NCI-H1092 treated with DMSO at 0.1 percent for 48 hours (cell line): ENCODE results near the gene ANKRD30B.
"Not testable (repeated sequence)": the region's sequence is repeated elsewhere in the genome, so short reads cannot be mapped to it uniquely, and the experiment has no call there.

Experiments used
- DNase-seq: peaks from one replicate; lab custom pipeline; 2025; lab: John Stamatoyannopoulos, UW

The ANKRD30B gene, protein sequence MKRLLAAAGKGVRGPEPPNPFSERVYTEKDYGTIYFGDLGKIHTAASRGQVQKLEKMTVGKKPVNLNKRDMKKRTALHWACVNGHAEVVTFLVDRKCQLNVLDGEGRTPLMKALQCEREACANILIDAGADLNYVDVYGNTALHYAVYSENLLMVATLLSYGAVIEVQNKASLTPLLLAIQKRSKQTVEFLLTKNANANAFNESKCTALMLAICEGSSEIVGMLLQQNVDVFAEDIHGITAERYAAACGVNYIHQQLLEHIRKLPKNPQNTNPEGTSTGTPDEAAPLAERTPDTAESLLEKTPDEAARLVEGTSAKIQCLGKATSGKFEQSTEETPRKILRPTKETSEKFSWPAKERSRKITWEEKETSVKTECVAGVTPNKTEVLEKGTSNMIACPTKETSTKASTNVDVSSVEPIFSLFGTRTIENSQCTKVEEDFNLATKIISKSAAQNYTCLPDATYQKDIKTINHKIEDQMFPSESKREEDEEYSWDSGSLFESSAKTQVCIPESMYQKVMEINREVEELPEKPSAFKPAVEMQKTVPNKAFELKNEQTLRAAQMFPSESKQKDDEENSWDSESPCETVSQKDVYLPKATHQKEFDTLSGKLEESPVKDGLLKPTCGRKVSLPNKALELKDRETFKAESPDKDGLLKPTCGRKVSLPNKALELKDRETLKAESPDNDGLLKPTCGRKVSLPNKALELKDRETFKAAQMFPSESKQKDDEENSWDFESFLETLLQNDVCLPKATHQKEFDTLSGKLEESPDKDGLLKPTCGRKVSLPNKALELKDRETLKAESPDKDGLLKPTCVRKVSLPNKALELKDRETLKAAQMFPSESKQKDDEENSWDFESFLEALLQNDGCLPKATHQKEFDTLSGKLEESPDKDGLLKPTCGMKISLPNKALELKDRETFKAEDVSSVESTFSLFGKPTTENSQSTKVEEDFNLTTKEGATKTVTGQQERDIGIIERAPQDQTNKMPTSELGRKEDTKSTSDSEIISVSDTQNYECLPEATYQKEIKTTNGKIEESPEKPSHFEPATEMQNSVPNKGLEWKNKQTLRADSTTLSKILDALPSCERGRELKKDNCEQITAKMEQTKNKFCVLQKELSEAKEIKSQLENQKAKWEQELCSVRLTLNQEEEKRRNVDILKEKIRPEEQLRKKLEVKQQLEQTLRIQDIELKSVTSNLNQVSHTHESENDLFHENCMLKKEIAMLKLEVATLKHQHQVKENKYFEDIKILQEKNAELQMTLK (N-terminal part only)

DNA sequence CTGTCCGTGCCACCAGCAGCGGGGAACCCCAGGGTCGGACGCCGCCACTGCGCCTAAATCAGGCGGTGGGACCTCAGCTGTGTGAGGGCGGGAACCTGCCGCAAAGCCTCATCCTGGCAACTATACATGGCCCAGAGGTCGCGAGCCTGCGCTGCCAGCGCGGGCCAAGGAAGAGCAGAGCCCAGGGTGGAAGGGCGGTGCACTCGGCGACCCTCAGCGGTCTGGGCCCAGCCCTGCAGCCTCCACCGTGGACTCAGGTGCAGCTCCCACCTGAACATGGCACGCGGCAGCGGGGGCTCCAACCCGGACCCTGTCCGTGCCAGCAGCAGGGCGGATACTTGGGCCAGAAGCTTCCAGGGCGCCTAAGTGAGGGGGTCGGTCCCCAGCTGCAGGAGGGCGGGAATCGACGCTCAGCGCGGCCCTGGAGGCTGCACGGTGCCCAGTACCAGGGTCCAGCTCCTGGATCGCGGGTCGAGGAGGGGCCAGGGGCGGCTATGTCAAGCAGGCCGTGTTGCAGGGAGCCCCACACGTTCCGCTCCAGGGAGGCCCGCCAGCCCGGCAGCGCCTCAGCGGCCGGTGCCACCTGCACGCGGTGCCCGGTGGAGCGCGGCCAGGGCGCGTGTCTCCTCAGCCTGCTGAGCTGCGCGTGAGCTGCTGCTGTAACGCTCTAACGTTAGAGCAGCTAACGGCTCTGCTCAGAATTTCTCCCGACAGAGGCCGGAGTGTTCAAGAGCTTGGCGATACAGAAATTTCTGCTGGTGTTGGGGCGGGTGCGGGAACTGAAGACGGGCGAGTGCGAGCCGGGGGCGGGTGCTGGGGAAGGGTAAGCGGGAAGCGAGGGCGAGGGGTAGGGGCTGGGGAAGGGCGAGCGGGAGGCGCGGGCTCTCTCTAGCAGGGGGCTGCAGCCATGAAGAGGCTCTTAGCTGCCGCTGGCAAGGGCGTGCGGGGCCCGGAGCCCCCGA lies at the start of gene ANKRD30B:
Gene ANKRD30B, plus strand, starts transcription at position 660 of the 962 bp plus-strand sequence. Its CDS starts 248 bp downstream, at position 908.
- no peak for DNase-seq

DNA sequence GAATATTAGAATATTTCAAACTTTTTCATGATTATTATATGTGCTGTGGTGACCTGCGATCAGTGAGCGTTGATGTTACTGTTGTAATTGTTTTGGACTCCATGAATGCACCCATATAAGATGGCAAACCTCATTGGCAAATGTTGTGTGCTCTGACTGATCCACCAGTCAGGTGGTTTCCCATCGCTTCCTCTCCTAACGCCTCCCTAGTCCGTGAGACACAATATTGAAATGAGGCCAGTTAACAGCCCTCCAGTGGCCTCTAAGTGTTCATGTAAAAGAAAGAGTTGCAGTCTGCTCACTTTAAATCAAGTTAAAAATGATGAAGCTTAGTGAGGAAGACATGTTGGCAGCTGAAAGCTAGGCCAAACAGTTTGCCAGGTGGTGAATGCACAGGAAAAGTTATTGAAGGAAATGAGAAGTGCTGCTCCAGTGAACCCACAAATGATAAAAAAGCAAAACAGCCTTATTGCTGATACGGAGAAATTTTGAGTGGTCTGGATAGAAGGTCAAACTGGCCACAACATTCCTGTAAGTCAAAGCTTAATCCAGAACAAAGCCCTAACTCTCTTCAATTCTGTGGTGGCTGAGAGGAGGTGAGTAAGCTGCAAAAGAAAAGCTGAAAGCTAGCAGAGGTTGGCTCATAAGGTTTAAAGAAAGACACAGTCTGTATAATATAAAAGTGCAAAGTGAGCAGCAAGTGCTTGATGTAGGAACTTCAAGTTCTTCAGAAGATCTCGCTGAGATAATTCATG lies 46.5 kb upstream of the ANKRD30B start:
- DNase-seq = not testable (repeated sequence)

DNA sequence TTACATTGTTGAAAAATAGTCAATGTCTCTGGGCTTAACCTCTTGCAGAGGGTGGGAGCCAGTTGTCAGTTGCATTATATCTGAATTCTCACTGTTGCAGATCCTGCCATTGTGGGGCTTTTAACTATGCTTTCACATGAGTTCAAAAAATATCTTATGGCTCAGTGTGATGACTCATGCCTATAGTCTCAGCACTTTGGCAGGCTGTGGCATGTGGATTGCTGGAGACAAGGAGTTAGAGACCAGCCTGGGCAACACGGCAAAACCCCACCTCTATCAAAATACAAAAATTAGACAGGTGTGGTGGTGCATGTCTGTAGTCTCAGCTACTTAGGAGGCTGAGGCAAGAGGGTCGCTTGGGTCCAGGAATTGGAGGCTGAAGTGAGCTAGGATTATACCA lies 38.2 kb upstream of the ANKRD30B start:
- DNase-seq = not testable (repeated sequence)

DNA sequence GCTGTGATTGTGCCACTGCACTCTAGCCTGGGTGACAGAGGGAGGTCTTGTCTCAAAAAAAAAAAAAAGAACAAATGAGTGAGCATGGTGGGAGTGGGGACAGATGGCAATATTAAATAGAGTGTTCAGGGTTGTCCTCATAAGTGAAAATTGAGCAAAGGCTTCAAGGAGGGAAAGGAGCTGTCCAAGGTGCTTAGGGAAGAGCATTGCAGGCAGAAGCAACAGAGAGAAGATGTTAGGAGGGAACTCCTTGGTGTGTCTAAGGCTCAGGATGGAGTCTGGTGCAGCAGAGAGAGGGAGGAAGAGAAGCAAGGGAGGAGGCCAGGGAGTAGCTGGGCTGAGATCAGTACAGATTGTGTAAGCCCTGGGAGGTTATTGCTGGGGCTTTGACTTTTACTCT lies 26.4 kb upstream of the ANKRD30B start:
- DNase-seq = not testable (repeated sequence)

DNA sequence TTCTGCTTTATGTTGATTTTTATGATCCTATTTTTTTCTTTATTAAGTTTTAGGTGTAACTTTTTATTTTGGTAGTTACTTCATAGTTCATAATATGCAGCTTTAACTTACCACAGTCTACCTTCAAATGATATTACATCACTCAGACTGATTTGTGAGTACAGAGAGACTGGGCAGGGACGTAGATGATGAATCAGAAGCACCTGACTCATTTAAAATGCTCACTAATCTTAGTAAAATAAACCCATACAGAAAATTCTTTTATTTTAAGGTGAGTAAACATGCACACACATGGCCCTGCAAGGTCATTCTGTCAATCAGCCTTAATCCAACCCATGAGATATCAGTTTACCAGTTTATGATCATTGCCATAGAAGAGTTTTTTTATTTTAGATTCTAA lies 8.9 kb upstream of the ANKRD30B start:
- DNase-seq = not testable (repeated sequence)

DNA sequence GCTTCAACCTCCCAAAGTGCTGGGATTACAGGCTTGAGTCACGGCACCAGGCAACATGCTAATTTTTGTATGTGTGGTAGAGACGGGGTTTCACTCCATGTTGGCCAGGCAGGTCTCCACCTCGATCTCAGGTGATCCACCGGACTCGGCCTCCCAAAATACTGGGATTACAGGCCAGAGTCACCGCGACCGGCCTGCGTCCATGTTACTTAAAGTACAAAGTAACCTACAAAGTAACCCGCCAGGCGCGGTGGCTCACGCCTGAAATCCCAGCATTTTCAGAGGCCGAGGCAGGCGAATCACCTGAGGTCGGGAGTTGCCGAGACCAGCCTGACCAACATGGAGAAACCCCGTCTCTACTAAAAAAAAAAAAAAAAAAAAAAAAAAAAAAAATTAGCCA lies 1.1 kb upstream of the ANKRD30B start:
- DNase-seq = no peak

DNA sequence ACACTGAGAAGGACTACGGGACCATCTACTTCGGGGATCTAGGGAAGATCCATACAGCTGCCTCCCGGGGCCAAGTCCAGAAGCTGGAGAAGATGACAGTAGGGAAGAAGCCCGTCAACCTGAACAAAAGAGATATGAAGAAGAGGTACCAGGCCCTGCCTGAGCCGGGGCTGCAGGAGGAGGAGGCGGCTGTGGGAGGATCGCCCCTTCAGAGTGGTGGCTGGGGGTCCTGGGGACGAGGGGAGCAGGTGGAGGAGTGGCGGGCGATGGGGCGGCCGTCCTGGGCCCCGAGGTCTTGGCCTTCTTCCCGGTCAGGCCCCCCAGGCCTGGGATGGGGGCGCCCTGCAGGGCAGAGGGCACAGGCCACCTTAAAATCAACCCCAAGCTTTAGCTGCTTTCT lies 524 bp downstream of the ANKRD30B start:
- no peak for DNase-seq

DNA sequence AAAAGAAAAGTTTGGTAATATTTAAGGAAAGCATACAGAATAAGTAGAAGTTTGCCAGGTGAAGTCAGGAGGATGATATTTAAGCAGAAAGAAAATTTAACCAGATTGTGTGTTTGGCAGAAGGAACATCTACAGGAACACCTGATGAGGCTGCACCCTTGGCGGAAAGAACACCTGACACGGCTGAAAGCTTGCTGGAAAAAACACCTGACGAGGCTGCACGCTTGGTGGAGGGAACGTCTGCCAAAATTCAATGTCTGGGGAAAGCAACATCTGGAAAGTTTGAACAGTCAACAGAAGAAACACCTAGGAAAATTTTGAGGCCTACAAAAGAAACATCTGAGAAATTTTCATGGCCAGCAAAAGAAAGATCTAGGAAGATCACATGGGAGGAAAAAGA lies 15.6 kb downstream of the ANKRD30B start:
- not testable (repeated sequence) for DNase-seq

DNA sequence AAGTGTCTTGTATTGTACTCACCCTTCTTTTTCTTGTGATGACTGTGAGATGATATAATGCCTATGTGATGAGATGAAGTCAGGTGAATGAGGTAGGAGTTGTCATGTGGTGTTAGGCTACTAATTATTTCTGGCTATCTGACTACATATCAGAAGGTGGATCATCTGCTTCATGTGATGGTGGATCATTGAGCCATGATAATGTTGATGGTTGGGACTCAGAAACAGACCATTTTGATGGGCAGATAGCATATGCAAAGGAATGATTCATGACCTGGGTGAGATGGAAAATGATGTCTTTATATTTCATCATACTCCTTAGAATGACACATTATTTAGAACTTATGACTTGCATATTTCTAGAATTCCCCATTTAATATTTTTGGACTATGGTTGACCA lies 19.5 kb downstream of the ANKRD30B start:
- no peak for DNase-seq

DNA sequence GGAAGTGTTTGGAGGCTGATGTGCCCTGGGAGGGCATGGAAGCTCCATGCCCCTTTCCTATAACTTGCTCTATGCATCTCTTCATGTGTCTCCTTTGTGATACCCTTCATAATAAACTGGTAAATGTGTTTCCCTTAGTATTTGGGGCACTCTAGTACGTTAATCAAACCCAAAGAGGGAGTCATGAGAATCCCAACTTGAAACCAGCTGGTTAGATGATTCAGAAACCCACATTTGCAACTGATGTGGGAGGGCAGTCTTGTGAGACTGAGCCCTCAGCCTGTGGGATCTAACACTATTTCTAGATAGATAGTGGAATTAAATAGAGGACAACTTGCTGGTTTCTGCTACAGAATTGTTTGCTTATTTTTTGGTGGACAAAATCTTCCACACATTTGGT lies 20.3 kb downstream of the ANKRD30B start:
- DNase-seq = no peak

DNA sequence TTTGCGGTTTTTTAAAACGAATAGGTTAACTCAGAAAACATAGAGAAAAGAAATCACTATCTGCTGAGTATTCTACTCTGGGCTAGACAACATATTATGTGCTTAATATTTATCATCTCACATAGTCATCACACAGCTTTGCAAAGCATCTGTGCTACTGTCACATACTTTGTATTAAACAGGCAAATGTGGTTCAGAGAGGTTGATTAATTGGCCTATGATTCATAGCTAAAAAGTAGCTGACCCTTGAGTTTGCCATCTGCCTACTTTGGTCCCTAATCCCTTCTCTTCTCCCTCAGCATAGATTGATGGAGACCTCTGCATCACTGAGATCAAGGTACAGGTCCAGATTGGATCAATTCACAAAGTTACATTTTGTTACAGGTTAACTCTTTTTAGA lies 21.4 kb downstream of the ANKRD30B start:
- no peak for DNase-seq

DNA sequence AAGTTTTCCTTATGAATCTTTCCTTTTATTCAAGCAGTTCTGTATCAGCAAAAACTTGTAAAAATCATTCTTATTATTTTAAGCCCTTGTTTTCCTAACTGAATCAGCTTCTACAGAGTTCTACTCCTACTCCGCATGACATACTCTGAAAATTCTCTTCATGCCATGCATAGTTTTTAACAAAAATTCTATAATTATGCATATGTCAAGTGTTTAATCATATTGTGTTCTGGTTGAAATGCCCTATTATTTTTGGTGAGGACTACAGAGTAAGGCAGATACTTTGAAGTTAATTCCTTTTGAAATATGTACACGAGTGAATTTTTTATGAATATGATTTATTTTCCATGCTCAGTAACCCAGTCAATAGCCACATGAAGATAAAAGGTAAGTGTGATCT lies 28.8 kb downstream of the ANKRD30B start:
- no peak for DNase-seq

DNA sequence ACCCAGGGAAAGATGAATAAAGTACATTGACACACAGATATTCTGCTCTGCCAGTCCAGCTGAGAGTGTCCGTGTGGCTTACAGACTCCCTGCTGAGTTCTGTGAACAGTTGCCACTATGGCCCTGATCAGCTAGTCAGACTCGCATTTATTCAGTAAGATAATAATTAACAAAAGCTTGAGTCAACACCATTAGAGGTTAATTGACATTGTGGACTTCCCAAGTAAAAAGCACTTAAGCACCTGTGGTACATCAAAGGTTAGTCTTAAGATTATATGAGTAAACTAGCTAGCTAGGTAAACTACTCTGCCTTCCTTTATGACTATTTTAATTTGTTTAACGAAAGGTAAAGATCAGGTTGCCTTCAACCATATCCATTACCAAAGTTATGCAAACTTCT lies 33.7 kb downstream of the ANKRD30B start:
- DNase-seq = no peak

DNA sequence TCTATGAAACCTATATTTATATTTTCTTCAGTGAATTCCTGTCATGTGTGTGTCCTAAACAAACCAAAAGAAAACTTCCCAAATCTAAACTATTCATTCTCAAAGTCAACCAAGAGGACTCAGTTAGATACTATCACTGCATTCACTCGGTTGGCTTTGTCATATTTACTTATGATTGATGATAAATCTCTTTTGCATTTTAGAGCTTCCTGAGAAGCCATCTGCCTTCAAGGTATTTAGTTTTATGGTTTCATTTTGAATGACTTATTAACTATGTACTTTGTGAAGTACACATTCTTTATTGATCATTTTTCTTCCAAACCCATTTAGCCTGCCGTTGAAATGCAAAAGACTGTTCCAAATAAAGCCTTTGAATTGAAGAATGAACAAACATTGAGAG lies 36.2 kb downstream of the ANKRD30B start:
- no peak for DNase-seq

DNA sequence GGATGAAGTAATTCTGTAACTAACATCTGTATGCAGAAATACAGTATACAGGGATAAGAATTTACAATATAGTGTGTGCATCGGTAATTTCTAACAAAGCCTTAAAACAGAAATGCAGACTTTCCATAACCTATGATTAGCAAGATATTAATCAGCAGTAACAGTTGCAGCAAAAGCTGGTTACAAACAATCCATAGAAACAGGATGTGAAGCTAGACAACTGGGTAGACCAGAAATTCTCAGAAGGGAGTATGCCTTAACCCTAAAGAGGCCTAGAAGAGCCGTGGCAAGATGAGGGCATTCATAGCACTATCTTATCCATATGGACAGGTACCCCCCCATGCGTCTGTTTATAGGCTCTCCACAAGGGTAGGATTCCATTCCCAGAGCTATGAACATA lies 48.9 kb downstream of the ANKRD30B start:
- not testable (repeated sequence) for DNase-seq

DNA sequence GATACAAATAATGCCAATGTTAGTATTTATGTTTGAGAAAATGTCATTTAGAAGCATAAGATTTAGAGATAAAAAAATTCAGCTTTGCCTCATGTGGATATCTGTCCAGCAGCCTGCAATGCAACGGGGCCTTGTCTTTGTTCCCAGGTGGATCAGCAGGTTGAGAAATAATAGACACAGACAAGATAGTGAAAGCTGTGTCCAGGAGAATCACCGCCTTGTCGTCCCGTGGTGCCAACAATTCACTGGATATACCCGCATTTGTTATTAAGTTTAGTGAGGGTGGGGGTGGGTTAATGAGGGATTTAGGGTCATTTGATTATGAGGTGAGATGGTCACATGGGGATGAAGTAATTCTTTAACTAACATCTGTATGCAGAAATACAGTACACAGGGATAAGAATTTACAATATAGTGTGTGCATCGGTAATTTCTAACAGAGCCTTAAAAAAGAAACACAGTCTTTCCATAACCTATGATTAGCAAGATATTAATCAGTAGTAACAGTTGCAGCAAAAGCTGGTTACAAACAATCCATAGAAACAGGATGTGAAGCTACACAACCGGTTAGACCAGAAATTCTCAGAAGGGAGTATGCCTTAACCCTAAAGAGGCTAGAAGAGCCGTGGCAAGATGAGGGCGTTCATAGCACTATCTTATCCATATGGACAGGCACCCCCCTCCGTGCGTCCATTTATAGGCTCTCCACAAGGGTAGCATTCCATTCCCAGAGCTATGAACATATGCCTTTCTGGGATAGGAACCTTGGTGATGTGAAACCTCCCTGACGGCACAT lies 50.2 kb downstream of the ANKRD30B start:
- DNase-seq = not testable (repeated sequence)

DNA sequence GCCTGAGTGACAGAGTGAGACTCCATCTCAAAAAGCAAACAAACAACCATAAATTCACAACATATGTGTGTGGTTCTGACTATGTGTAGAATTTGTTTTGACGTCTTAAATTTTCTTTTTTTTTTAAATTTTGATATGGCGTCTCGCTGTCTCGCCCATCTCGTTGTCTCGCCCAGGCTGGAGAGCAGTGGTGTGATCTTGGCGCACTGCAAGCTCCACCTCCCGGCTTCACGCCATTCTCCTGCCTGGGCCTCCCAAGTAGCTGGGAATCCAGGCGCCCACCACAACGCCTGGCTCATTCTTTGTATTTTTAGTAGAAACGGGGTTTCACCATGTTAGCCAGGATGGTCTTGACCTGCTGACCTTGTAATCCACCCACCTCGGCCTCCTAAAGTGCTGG lies 63.1 kb downstream of the ANKRD30B start:
- DNase-seq = not testable (repeated sequence)

DNA sequence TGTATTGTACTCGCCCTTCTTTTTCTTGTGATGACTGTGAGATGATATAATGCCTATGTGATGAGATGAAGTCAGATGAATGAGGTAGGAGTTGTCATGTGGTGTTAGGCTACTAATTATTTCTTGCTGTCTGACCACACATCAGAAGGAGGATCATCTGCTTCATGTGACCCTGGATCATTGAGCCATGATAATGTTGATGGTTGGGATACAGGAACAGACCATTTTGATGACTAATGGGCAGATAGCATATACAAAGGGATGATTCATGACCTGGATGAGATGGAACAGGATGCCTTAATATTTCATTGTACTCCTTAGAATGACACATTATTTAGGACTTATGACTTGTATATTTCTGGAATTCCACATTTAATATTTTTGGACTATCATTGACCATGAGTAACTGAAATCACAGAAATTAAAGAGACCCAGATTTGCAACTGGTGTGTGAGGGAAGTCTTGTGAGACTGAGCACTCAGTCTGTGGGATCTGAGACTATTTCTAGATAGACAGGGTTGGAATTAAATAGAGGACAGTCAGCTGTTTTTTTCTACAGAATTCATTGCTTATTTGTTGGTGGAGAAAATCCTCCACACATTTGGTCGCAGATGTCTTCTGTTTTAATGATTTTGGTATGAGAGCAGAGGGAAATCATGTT lies 79.1 kb downstream of the ANKRD30B start:
- not testable (repeated sequence) for DNase-seq

DNA sequence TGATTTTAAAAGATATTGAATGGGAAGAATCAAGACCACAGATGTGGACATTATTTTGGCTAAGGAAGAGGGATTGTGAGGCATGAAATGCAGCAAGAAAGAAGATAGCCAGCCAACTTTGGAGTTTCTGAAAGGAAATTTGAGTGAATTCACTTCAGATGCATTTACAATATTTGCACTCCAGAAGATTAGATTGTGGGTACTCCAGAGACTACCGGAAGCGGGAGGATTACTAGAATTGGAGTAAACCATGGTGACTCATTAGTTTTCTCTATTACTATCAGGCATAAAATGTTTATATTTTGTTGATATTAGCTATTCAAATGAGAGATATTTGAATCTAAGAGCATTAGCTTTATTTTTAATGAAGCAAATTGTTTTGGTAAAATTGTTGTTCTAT lies 93.6 kb downstream of the ANKRD30B start:
- DNase-seq = not testable (repeated sequence)
